Chondrocyte (in vitro differentiated cells): ENCODE measurements around the gene RAB11FIP4. TPM values are rescaled to one million over a fixed set of nuclear protein-coding genes. Genes with fewer than 3 reads are reported as not detected.

Source experiments
- DNase-seq: peaks from one replicate; pipeline ENCODE4 v3.0.0; 2021; ENCODE audit warnings: mixed read lengths, low spot score
- H3K27ac Mint-ChIP-seq: one replicate; pipeline ENCODE4 v1.8.0; 2021; ENCODE audit warnings: mild to moderate bottlenecking, moderate library complexity, mixed read lengths; ENCODE audit not compliant: unreplicated experiment
- H3K27me3 Mint-ChIP-seq: 2 replicates; pipeline ENCODE4 v1.8.0; 2021; ENCODE audit warnings: low read depth, mixed read lengths
- H3K36me3 Mint-ChIP-seq: 2 replicates; pipeline ENCODE4 v1.8.0; 2021; ENCODE audit warnings: low read depth, mixed read lengths
- H3K4me1 Mint-ChIP-seq: 2 replicates; pipeline ENCODE4 v1.8.0; 2021; ENCODE audit warnings: low read depth, mild to moderate bottlenecking, mixed read lengths
- H3K4me3 Mint-ChIP-seq: one replicate; pipeline ENCODE4 v1.8.0; 2021; ENCODE audit warnings: mild to moderate bottlenecking, moderate library complexity, mixed read lengths; ENCODE audit not compliant: unreplicated experiment
- H3K9me3 Mint-ChIP-seq: 2 replicates; pipeline ENCODE4 v1.8.0; 2021; ENCODE audit warnings: low read depth, mixed read lengths
- total RNA-seq: library from RNA; stranded (reverse); gene quantifications from 3 replicates; pipeline ENCODE4 v1.2.1, GENCODE V29; 2021
- TF ChIP-seq, protein P1 (sequence below): fragments of 200-600 bp; sonication (generic); IDR thresholded peaks from 2 replicates; pipeline ENCODE4 v1.5.0; 2021; ENCODE audit warnings: antibody characterized with exemption, mild to moderate bottlenecking, moderate library complexity

RAB11FIP4 gene
- total RNA-seq, 1 donor from 2014 or later: 0.30 TPM

DNA sequence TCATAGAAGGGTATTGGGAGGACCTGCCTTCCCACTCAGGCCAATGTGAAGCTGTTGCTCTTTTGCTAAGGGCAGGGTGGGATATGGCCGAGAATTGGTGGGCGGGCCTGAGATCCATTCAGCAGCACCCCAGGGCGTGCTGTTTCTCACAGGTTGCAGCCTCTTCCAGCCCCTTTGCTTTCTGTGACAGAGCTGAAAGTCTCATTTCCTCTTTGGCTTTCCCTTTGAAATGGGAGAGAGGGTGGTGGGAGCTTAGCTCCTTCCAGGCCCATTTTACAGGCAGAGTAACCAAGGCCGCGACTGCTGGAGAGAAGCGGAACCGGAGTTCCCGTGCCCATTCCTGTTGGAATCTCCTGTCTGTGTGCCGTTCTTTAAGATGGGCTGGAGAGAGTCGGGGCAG is 183.0 kb downstream of the RAB11FIP4 start:
- H3K4me1 Mint-ChIP-seq: peaks cover 49% of the 10 kb centered on the region
- H3K9me3 Mint-ChIP-seq: no peaks in the 10 kb centered on the region
- H3K4me3 Mint-ChIP-seq: no peak overlapping the region
- no peaks in the 10 kb centered on the region for H3K27me3 Mint-ChIP-seq
- no peak overlapping the region for H3K27ac Mint-ChIP-seq
- peaks cover 3% of the 10 kb centered on the region for H3K36me3 Mint-ChIP-seq
- TF ChIP-seq, protein P1, sequence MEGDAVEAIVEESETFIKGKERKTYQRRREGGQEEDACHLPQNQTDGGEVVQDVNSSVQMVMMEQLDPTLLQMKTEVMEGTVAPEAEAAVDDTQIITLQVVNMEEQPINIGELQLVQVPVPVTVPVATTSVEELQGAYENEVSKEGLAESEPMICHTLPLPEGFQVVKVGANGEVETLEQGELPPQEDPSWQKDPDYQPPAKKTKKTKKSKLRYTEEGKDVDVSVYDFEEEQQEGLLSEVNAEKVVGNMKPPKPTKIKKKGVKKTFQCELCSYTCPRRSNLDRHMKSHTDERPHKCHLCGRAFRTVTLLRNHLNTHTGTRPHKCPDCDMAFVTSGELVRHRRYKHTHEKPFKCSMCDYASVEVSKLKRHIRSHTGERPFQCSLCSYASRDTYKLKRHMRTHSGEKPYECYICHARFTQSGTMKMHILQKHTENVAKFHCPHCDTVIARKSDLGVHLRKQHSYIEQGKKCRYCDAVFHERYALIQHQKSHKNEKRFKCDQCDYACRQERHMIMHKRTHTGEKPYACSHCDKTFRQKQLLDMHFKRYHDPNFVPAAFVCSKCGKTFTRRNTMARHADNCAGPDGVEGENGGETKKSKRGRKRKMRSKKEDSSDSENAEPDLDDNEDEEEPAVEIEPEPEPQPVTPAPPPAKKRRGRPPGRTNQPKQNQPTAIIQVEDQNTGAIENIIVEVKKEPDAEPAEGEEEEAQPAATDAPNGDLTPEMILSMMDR: no peak
- DNase-seq: no peak

DNA sequence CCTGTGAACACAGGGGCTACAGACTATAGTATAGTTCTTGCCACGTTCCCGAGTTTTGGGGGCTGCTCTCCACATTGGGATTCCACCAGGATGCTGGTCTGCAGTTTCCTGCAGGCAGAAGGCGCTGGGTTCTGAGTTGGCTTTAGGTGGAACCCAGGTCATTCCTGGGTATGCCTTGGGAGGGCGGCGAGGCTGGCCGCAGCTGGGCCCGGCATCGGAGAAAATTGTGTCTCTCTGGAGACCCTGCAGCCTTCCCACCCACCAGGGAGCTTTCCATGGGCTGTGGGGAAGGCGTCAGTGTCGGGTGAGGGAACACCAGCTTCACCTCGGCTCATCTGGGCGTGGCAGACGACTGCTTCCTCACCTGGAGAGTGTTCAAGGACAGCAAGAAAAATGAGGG is 183.6 kb downstream of the RAB11FIP4 start:
- Mint-ChIP-seq H3K27ac (no peak overlapping the region), H3K4me3 (no peak overlapping the region), H3K4me1 (peaks cover 49% of the 10 kb centered on the region), H3K27me3 (no peaks in the 10 kb centered on the region), H3K9me3 (no peaks in the 10 kb centered on the region), H3K36me3 (peaks cover 3% of the 10 kb centered on the region)
- no peak for DNase-seq
- TF ChIP-seq, protein P1: no peak

DNA sequence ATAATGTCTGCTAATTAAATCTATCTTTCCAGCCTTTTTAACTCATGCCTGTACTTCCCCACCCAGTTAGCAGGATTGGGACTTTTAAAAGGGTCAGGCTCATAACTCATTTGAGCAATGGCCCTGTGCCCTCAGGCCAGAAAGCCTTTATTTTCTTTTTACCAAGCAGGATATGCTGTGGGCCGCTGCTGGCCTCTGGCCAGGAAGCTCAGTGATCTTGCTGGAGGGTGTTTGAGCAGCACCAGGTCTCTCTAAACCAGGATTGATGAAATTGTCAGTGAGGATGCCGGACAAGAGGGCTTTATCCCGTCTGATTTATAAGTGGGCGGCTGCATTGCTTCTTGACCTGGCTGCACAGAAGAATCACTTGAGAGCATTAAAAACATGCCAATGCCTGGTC is 187.8 kb downstream of the RAB11FIP4 start:
- H3K27me3 Mint-ChIP-seq: no peaks in the 10 kb centered on the region
- H3K4me3 Mint-ChIP-seq: no peak overlapping the region
- H3K4me1 Mint-ChIP-seq: peaks cover 48% of the 10 kb centered on the region
- DNase-seq: no peak
- TF ChIP-seq, protein P1: no peak
- H3K9me3 Mint-ChIP-seq: no peaks in the 10 kb centered on the region
- H3K27ac Mint-ChIP-seq: peak overlapping the region; percentile 80
- peaks cover 4% of the 10 kb centered on the region for H3K36me3 Mint-ChIP-seq

DNA sequence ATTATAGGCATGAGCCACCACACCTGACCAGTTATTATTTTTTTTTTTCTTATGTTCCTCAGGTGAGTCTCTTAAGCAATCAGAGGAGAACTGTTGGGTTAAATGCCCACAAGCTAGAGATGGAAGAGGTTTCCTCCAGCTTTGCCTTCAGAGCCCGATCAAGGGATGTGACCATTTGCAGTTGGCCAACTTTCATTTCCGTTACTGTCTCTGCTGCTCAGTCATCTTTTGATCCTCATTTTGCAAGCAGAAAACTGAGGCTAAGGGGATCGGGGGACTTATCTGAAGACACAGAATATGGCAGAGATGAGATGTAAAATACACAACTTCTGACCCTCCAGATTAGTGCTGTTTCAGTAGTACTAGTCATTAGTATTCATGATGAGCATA is 188.8 kb downstream of the RAB11FIP4 start:
- Mint-ChIP-seq H3K36me3 (peaks cover 5% of the 10 kb centered on the region), H3K4me1 (peaks cover 48% of the 10 kb centered on the region), H3K4me3 (no peak overlapping the region), H3K9me3 (no peaks in the 10 kb centered on the region), H3K27ac (peak overlapping the region; percentile 95), H3K27me3 (no peaks in the 10 kb centered on the region)
- DNase-seq: no peak
- TF ChIP-seq, protein P1: no peak

DNA sequence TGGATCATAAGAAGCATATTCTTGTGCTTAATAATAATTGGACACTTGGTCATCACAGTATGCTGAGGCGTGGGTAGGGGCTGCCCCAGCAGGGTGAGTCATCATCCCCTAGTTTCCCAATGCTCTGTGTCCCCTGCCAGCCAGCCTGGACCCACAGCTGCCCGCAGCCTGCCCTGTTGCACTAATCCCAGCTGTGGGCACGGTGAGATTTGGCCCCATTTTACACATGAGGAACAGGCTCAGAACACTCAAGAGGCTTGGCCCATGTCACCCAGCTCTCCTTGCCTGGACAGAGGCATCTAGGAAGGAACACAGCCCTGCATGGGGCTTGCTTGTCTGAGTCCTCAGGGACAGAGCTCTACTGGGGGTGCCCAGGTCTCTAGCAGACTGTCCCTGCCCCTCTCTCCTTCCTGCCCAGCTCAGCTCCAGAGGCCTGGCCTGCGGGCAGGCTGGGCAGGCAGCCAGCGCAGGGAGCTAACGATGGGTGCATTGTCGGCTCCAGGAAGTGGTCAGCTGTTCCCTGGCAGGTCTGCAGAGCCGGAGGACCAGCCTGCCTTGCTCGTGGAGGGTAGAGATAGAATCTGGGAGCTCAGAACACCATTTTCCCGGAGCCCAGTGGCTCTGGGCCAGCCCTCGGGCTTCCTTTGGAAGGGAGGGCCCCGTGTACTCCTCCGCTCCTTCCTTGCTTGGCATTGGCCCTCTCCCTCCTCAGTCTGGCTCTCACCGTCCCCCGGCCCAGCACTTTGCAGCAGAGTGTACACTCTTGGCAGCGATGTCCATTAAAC is 189.4 kb downstream of the RAB11FIP4 start:
- no peak for DNase-seq
- H3K4me1 Mint-ChIP-seq: peaks cover 48% of the 10 kb centered on the region
- H3K4me3 Mint-ChIP-seq: peak overlapping the region; percentile 28
- H3K27me3 Mint-ChIP-seq: no peaks in the 10 kb centered on the region
- TF ChIP-seq, protein P1: no peak
- no peaks in the 10 kb centered on the region for H3K9me3 Mint-ChIP-seq
- peak overlapping the region; percentile 95 for H3K27ac Mint-ChIP-seq
- H3K36me3 Mint-ChIP-seq: peaks cover 6% of the 10 kb centered on the region
